ENCODE results near the gene ZDHHC18.
"Not testable (repeated sequence)": the region's sequence is repeated elsewhere in the genome, so short reads cannot be mapped to it uniquely, and the experiment has no call there.

Gene ZDHHC18

GRCh38 chr1:26858891-26859640 is 32.6 kb downstream of the ZDHHC18 start:
- no peak for DNase-seq (ENCODE audit: low read depth, low spot score)

- DNase-seq (ENCODE audit: low read depth, low spot score), result no peak
Measured at GRCh38 chr1:26861286-26861701, 34.8 kb downstream of the ZDHHC18 start.

GRCh38 chr1:26861889-26862378 is 35.4 kb downstream of the ZDHHC18 start:
- no peak for DNase-seq (ENCODE audit: low read depth, low spot score)

- DNase-seq (ENCODE audit: low read depth, low spot score), result peak; percentile 81
Measured at GRCh38 chr1:26862781-26863684, 36.5 kb downstream of the ZDHHC18 start, which contains the start of gene SFN. Gene SFN, plus strand, starts transcription at chr1:26863149. Its CDS starts 64 bp downstream, at chr1:26863213.

GRCh38 chr1:26863685-26864077 is 37.2 kb downstream of the ZDHHC18 start:
- no peak for DNase-seq (ENCODE audit: low read depth, low spot score)

- DNase-seq (ENCODE audit: low read depth, low spot score), result peak; percentile 75
Measured at GRCh38 chr1:26864610-26865480, 38.4 kb downstream of the ZDHHC18 start.

GRCh38 chr1:26873097-26873496 is 46.6 kb downstream of the ZDHHC18 start:
- not testable (repeated sequence) for DNase-seq (ENCODE audit: low read depth, low spot score)

- no peak for DNase-seq (ENCODE audit: low read depth, low spot score)
Measured at GRCh38 chr1:26874896-26875295, 48.4 kb downstream of the ZDHHC18 start.

GRCh38 chr1:26877326-26877725 is 50.8 kb downstream of the ZDHHC18 start:
- no peak for DNase-seq (ENCODE audit: low read depth, low spot score)

GRCh38 chr1:26879793-26880192 is 53.3 kb downstream of the ZDHHC18 start:
- DNase-seq (ENCODE audit: low read depth, low spot score), result no peak

GRCh38 chr1:26881611-26882010 is 55.1 kb downstream of the ZDHHC18 start:
- not testable (repeated sequence) for DNase-seq (ENCODE audit: low read depth, low spot score)

- no peak for DNase-seq (ENCODE audit: low read depth, low spot score)
Measured at GRCh38 chr1:26882696-26883463, 56.4 kb downstream of the ZDHHC18 start.

GRCh38 chr1:26887125-26887524 is 60.6 kb downstream of the ZDHHC18 start:
- no peak for DNase-seq (ENCODE audit: low read depth, low spot score)

- no peak for DNase-seq (ENCODE audit: low read depth, low spot score)
Measured at GRCh38 chr1:26888231-26888630, 61.7 kb downstream of the ZDHHC18 start.

GRCh38 chr1:26889551-26890466 is 63.3 kb downstream of the ZDHHC18 start, which contains the start of gene GPN2:
Gene GPN2, minus strand, starts transcription at chr1:26890283. Its CDS starts 187 bp downstream, at chr1:26890096.
- peak; percentile 45 for DNase-seq (ENCODE audit: low read depth, low spot score)

GRCh38 chr1:26890467-26890796 is 63.9 kb downstream of the ZDHHC18 start:
- no peak for DNase-seq (ENCODE audit: low read depth, low spot score)

GRCh38 chr1:26894263-26894662 is 67.8 kb downstream of the ZDHHC18 start:
- no peak for DNase-seq (ENCODE audit: low read depth, low spot score)

- no peak for DNase-seq (ENCODE audit: low read depth, low spot score)
Measured at GRCh38 chr1:26897351-26897750, 70.9 kb downstream of the ZDHHC18 start.

- DNase-seq (ENCODE audit: low read depth, low spot score), result peak; percentile 74
Measured at GRCh38 chr1:26900001-26900814, 73.7 kb downstream of the ZDHHC18 start, which contains the start of gene GPATCH3. Gene GPATCH3, minus strand, starts transcription at chr1:26900467. Its CDS starts 25 bp downstream, at chr1:26900442.
